Measurements from ENCODE around the gene ARHGEF1. TPM values are rescaled to one million over a fixed set of nuclear protein-coding genes. Genes with fewer than 3 reads are reported as not detected.

The ARHGEF1 gene
- total RNA-seq, 3 donors from 2014 or later (not counting 1 experiment from before 2014, with no cell fraction given): 1,177 to 1,409 (median 1,354) TPM

GRCh38 chr19:41928754-41929535 is 46.0 kb downstream of the ARHGEF1 start:
- peak overlapping the region; percentile 49 for H3K4me3 ChIP-seq (ENCODE audit: low read length)
- Mint-ChIP-seq H3K27me3 (ENCODE audit: low read depth in 2 of 2) (peaks cover 0 to 10% of the 10 kb centered on the region in 2 donors), H3K9me3 (no peaks in the 10 kb centered on the region), H3K27ac (peak overlapping the region; percentile 10 to 80), H3K4me1 (peaks cover 28 to 42% of the 10 kb centered on the region in 2 donors), H3K4me3 (peak overlapping the region; percentile 90), H3K36me3 (no peaks in the 10 kb centered on the region)
- peak; percentile 49 to 63 (median 61) for ATAC-seq
- TF ChIP-seq CTCF (IDR thresholded peaks at IDR 0.05): no peak
- peaks cover 43% of the 10 kb centered on the region for H3K4me1 ChIP-seq (ENCODE audit: control insufficient read depth, insufficient read depth, low read length)
- H3K27ac ChIP-seq (ENCODE audit: low read length): no peak overlapping the region
- peaks cover 38% of the 10 kb centered on the region for H3K27me3 ChIP-seq (ENCODE audit: control insufficient read depth, insufficient read depth, low read length)
- intact Hi-C loops (cut with micrococcal nuclease): no loop called here
- H3K9me3 ChIP-seq (ENCODE audit: control insufficient read depth, insufficient read depth, low read length): no peaks in the 10 kb centered on the region
- 7% methylated on average over 28 of the region's 29 CpGs for WGBS (ENCODE audit: insufficient coverage)
- DNase-seq: peak in 1 of 2 donors; percentile 76
- H3K36me3 ChIP-seq (ENCODE audit: control insufficient read depth, insufficient read depth, low read length): no peaks in the 10 kb centered on the region

- no peaks in the 10 kb centered on the region for H3K36me3 ChIP-seq (ENCODE audit: control insufficient read depth, insufficient read depth, low read length)
- H3K27me3 Mint-ChIP-seq (ENCODE audit: low read depth in 2 of 2): peaks cover under 1 to 10% of the 10 kb centered on the region in 2 donors
- DNase-seq (no peak), ATAC-seq (no peak)
- H3K4me1 Mint-ChIP-seq: peaks cover 32 to 49% of the 10 kb centered on the region in 2 donors
- intact Hi-C loops (cut with micrococcal nuclease): no loop called here
- H3K9me3 Mint-ChIP-seq: no peaks in the 10 kb centered on the region
- no peaks in the 10 kb centered on the region for H3K36me3 Mint-ChIP-seq
- no peak overlapping the region for H3K4me3 ChIP-seq (ENCODE audit: low read length)
- peaks cover 50% of the 10 kb centered on the region for H3K4me1 ChIP-seq (ENCODE audit: control insufficient read depth, insufficient read depth, low read length)
- H3K27me3 ChIP-seq (ENCODE audit: control insufficient read depth, insufficient read depth, low read length): peaks cover 31% of the 10 kb centered on the region
- H3K27ac Mint-ChIP-seq: peak overlapping the region; percentile 10 to 80
- no peak overlapping the region for H3K27ac ChIP-seq (ENCODE audit: low read length)
- TF ChIP-seq CTCF (IDR thresholded peaks at IDR 0.05): no peak
- no peaks in the 10 kb centered on the region for H3K9me3 ChIP-seq (ENCODE audit: control insufficient read depth, insufficient read depth, low read length)
- WGBS (ENCODE audit: insufficient coverage): 42% methylated on average over 14 of the region's 14 CpGs
- peak overlapping the region; percentile 90 for H3K4me3 Mint-ChIP-seq
Measured at GRCh38 chr19:41929536-41930071, 46.6 kb downstream of the ARHGEF1 start.

GRCh38 chr19:41930322-41930722 is 47.3 kb downstream of the ARHGEF1 start:
- Mint-ChIP-seq H3K4me1 (peaks cover 39 to 56% of the 10 kb centered on the region in 2 donors), H3K9me3 (no peaks in the 10 kb centered on the region), H3K36me3 (no peaks in the 10 kb centered on the region), H3K27me3 (ENCODE audit: low read depth in 2 of 2) (peaks cover 8 to 16% of the 10 kb centered on the region in 2 donors), H3K4me3 (peak overlapping the region; percentile 69), H3K27ac (peak overlapping the region in 1 of 2 donors; percentile 12)
- no peaks in the 10 kb centered on the region for H3K9me3 ChIP-seq (ENCODE audit: control insufficient read depth, insufficient read depth, low read length)
- intact Hi-C loops (cut with micrococcal nuclease): no loop called here
- WGBS (ENCODE audit: insufficient coverage): 46% methylated on average over 4 of the region's 7 CpGs
- H3K27ac ChIP-seq (ENCODE audit: low read length): no peak overlapping the region
- peaks cover 57% of the 10 kb centered on the region for H3K4me1 ChIP-seq (ENCODE audit: control insufficient read depth, insufficient read depth, low read length)
- TF ChIP-seq CTCF (IDR thresholded peaks at IDR 0.05): no peak
- DNase-seq (no peak), ATAC-seq (no peak)
- no peaks in the 10 kb centered on the region for H3K36me3 ChIP-seq (ENCODE audit: control insufficient read depth, insufficient read depth, low read length)
- no peak overlapping the region for H3K4me3 ChIP-seq (ENCODE audit: low read length)
- peaks cover 33% of the 10 kb centered on the region for H3K27me3 ChIP-seq (ENCODE audit: control insufficient read depth, insufficient read depth, low read length)

Data from natural killer cell (primary cell).